ENCODE measurements around the gene MAST3.

Gene MAST3

DNA sequence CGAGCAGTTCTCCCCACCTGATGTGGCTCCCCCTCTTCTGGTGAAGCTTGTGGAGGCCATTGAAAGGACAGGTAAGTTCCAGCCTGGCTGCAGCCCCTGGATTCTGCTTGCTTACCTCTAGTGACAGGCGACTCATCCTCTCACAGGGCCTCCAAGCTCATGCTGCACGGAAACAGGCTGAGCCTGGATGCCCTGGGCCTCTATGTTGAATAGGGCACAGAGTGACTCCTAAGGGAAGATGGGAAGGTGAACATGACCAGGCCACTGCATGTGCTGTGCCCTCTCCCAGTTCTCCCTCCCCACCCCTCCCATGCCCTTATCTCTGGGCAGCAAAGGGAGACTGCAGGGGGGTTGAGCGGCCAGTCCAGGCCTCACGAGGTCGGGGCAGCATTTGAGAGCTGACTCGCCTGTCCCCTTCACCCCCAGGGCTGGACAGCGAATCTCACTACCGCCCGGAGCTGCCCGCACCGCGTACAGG, 63.0 kb downstream of the MAST3 start:
- no peak for DNase-seq (ENCODE audit: low spot score)

DNA sequence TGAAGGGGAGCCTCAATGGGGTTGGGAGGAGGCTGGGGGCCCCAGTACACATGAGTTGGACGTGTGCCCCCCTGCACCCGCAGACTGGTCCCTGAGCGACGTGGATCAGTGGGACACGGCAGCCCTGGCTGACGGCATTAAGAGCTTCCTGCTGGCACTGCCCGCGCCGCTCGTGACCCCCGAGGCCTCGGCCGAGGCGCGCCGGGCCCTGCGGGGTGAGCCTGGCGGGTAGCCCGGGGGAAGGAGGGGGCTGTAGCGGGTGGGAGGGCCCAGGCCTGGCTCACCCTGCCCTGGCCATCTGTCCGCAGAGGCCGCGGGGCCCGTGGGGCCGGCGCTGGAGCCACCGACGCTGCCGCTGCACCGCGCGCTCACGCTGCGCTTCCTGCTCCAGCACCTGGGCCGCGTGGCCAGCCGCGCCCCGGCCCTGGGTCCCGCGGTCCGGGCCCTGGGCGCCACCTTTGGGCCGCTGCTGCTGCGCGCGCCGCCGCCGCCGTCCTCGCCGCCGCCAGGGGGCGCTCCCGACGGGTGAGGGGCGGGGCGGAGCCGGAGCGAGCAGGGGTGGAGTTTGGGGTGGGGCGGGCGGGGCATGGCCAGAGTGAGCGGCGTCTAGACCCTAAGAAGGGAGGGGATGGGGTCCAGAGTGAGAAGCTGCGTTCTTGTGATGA, 63.5 kb downstream of the MAST3 start:
- peak; percentile 85 for DNase-seq (ENCODE audit: low spot score)

- DNase-seq (ENCODE audit: low spot score): no peak
These were observed 64.0 kb downstream of the MAST3 start for GRCh38 chr19:18161636-18162002.

- DNase-seq (ENCODE audit: low spot score): no peak
These were observed 66.5 kb downstream of the MAST3 start for GRCh38 chr19:18164072-18164471.

DNA sequence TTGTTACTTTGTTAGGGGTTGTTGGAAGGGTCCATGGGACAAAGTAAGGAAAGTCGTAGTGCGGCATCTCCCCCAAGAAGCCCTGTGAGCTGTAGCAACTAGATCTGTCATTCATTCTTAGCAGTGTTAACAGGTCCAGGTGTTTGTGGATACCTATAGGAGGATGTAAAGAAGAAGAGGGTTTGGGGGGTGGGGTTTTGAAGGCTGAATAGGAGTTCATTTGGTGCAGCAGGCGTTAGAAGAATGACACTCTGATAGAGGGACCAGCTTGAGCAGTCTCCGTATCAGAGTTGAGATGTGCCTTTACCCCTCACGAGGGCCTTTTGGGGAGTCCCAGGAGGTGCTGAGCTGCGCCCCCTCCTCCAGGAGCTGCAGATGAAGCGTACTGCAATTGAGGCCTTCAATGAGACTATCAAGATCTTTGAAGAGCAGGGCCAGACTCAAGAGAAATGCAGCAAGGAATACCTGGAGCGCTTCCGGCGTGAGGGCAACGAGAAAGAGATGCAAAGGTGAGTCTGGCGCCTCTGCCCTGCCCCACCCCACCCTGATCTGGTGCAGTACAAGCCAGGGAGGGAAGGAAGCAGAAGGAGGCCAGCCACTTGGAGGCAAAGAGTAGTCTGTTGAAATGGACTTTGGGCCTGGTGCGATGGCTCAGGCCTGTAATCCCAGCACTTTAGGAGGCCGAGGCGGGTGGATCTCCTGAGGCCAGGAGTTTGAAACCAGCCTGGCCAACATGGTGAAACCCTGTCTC, 68.4 kb downstream of the MAST3 start:
- no peak for DNase-seq (ENCODE audit: low spot score)

GRCh38 chr19:18167011-18167410, 69.4 kb downstream of the MAST3 start:
- no peak for DNase-seq (ENCODE audit: low spot score)

- DNase-seq (ENCODE audit: low spot score): peak; percentile 84
These were observed 70.5 kb downstream of the MAST3 start for GRCh38 chr19:18167975-18168645.

DNA sequence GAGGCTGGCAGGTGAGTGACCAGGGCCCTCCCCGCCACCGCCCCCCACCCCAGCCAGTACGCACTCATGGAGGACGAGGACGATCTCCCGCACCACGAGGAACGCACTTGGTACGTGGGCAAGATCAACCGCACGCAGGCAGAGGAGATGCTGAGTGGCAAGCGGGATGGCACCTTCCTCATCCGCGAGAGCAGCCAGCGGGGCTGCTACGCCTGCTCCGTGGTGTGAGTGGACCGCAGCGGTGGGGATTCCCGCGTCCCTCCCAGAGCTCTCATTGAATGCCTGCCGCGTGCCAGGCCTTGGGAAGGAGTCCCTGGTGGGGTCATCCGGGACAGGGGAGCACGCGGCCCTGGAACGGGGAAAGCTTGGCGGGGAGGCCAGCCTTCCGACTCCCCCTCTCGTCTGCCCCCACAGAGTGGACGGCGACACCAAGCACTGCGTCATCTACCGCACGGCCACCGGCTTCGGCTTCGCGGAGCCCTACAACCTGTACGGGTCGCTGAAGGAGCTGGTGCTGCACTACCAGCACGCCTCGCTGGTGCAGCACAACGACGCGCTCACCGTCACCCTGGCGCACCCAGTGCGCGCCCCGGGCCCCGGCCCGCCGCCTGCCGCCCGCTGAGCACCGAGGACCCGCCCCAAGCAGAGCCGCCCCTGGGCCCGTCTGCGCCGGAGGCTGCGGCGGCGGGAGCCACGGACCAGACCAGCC, 71.2 kb downstream of the MAST3 start:
- DNase-seq (ENCODE audit: low spot score): no peak

GRCh38 chr19:18170714-18171255, 73.2 kb downstream of the MAST3 start:
- peak; percentile 87 for DNase-seq (ENCODE audit: low spot score)

- DNase-seq (ENCODE audit: low spot score): peak; percentile 37
These were observed 74.2 kb downstream of the MAST3 start for GRCh38 chr19:18171605-18172327.

DNA sequence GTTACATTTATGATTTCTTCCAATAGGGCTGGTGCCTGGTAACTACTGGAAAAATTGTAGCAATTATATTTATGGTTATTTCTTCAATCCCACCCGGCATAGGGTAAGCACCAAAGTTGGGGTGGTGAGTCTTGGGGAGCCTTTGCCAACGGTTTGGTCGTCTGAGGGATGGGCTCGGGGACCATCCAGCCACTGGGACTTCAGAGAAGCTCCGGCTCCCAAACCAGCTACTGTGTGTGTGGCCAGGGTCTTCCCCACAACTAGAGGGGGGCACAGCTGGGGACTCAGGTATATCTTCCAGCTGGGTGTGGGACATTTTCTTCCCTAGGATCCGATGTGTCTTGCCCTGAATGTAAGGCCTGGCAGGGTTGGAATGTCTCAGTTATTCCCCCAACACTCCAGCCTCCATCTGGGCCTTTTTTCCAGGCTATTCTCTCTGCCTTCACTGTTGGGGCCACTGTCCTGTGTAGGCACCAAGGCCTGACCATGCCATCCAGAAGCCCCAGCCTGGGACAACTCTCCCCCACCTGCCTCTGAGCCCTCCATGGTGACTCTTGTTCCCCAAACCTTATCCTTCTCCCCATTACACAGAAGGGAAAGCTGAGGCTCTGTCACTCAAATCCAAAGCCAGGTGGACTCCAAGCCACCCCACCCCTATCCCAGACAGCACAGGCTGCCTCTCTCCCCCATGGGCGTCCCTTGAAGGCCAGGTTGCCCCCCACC, 74.9 kb downstream of the MAST3 start:
- no peak for DNase-seq (ENCODE audit: low spot score)

DNA sequence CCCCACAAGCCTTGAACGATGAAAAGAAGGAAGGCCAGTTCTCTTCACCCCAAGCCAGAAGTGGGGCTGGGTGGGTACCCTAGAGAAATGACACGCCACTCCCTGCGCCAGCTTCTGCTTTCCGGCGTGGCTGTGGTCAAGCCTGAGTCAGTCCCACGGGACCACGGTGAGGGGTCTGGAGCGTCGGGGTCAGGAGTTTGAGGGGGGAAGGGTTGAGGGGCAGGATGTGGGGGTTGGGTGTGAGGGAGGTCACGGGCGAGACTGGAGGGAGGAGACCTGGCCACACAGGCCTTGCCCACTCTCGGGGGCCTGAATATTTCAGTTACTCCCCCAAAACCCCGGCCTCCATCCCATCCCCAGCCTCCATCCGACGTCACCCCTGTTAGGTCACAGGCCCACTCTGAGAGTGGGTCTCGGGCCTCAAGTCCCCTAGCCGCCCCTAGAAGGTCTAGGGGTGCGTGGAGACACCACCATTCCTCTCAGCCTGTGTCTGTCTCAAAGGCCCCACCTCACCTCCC, 75.5 kb downstream of the MAST3 start:
- DNase-seq (ENCODE audit: low spot score): peak; percentile 47

DNA sequence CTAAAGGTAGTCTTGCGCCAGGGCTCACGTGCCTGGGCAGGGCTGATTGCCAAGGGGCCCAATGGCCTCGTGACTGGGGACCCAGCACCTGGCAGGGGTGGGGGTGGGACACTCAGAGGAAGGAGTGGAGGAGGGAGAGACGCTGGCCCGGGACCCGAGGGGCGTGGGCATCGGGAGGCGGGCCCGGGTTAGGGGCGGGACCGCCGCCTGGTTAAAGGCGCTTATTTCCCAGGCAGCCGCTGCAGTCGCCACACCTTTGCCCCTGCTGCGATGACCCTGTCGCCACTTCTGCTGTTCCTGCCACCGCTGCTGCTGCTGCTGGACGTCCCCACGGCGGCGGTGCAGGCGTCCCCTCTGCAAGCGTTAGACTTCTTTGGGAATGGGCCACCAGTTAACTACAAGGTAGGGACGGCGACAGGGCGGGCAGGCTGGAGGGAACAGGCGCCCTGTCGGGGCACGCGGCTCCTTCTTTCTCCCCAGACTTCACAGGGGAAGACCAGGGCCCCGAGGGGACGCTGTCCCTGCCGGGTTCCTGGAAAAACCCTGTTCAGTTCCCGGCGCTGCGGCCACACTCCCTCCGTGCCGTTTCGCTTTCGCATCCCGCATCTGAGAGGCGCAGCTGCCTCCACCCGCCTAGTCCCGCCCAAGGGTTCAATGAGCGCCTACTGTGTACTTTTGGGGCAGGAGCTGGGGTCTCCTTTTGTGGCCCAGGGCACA, 76.2 kb downstream of the MAST3 start, which contains the start of gene IFI30:
TSS of gene IFI30 (plus strand) at position 242 of the 717 bp plus-strand sequence. CDS start at position 271, 29 bp downstream.
- peak; percentile 92 for DNase-seq (ENCODE audit: low spot score)

DNA sequence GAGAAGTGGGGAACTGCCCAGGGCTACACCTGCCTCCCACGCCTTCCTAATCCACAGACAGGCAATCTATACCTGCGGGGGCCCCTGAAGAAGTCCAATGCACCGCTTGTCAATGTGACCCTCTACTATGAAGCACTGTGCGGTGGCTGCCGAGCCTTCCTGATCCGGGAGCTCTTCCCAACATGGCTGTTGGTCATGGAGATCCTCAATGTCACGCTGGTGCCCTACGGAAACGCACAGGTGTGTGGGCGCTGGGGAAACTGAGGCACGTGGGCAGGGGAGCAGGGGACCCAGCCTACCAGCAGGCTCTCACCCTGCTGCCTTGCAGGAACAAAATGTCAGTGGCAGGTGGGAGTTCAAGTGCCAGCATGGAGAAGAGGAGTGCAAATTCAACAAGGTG, 77.4 kb downstream of the MAST3 start:
- no peak for DNase-seq (ENCODE audit: low spot score)

DNA sequence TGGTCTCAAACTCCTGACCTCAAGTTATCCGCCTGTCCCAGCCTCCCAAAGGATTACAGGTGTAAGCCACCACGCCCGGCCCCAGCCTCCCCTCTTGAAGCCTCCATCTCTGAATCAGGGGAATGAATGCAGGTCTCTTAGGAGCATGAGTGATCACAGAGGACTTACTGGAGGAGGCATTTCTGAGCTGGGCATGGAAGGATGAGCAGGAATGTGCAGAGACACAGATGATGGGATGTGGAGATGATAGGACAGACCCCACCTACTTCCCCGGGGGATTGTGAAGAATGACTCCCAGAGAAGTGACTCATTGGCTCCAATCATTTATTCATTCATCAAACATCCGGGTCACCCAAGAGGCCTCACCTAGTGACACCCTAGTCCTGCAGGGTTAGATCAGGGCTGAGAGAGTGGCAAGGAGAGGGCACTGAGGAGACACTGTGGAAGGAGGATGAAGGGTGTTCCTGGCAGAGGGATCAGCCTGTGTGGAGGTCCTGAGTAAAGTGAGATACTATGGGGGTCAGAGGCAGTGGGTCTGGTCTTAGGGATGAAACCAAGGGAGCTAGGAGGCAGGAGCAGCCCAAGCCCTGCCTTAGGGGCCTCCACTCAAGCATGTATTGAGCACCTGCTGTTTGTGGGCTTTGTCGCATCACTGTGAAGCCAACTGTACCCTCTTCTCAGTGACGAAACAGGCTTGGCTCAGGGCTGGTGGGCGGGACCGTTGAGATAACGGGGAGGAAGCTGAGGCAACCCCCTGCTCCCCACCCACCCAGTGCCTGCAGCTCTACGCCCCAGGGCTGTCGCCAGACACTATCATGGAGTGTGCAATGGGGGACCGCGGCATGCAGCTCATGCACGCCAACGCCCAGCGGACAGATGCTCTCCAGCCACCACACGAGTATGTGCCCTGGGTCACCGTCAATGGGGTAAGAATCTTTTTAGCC, 79.1 kb downstream of the MAST3 start:
- no peak for DNase-seq (ENCODE audit: low spot score)

DNA sequence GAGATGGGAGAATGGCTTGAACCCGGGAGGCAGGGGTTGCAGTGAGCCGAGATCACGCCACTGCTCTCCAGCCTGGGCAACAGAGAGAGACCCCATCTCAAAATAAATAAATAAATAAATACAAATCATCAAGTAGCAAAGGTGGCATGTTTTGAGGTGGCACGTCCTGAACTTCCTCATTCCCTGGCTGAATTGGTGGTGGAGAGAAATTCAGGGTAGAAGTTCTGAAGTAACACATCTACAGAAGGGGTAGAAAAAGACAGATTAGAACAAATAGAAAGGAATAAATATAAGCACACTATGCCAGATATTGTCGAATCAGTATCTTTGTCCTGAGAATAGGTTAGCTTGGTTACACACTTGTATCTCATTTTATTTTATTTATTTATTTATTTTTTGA, 82.4 kb downstream of the MAST3 start:
- peak; percentile 36 for DNase-seq (ENCODE audit: low spot score)

- no peak for DNase-seq (ENCODE audit: low spot score)
These were observed 86.0 kb downstream of the MAST3 start for GRCh38 chr19:18183529-18183928.

DNA sequence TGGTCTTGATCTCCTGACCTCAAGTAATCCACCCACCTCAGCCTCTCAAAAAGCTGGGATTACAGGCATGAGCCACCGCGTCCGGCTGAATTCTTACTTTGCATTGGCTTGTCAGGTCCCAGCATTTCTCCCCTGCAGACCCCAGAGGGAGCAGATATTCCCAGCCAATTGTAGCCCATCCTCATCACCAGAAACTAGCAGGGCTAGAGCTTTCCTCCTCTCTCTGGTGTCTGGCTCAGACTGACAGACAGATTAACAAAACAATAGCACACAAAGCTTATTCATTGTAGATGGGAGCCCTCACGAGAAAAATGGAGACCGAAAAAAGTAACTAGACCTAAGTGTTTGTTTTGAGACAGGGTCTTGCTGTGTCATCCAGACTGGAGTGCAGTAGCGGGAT, 88.0 kb downstream of the MAST3 start:
- no peak for DNase-seq (ENCODE audit: low spot score)

DNA sequence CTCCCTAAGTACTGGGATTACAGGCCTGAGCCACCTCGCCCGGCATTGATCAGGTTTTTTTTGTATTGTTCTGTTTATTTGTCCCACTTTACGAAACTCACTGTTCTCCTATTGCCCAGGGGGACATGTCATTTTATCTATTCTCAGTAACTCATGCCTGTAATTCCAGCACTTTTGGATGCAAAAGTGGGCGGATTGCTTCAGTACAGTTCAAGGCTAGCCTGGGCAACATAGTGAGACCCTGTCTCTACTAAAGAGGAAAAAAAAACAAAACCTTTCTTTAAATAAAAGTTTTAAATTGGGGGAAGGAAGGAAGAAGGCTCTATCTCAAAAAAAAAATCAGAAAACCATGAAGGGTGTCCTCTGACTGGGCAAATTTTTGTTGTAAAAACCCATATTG, 92.7 kb downstream of the MAST3 start:
- DNase-seq (ENCODE audit: low spot score): no peak

Measured in NAMALWA (cell line).